Measurements from ENCODE around the gene RAB27A.
A peak's percentile ranks its signal among the peaks of the same experiment; 100 is the strongest.

Gene RAB27A

DNA sequence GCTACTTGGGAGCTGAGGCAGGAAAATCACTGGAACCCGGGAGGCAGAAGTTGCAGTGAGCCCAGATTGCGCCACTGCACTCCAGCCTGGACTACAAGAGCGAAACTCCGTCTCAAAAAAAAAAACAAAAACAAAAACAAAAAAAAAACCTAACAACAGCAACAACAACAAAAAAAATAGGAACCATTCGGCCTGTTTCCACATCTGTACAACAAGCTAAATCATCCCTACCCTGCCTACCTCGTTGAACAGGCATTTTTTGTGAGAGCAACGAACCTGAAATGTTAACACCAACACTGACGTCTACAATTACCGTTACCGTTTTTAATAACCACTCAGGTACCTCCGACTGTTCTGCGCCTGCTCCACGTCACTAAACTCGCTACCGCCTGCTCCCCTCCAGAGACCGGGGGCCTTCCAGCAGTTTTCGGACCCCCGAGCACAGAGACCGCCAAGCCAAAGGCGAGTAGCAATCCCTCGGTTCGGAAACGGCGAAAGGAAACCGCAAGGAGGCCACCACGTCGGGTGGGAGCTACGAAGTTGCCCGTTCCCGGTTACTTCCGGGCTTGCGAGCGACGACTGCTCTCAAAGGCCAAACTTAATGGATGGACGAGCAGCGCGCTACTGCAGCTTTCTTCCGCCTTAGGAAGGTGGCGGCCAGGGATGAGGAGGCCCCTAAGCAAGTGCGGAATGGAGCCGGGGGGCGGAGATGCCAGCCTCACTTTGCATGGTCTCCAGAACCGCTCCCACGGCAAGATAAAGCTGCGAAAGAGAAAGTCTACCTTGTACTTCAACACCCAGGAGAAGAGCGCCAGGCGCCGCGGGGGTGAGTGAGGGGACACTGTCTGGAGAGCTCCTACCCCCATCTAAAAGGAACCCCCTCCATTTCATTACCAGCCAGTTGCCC is 29.2 kb upstream of the RAB27A start, which contains the start of the genes PIGB and PIGBOS1 (continued):
- TF ChIP-seq, protein P1, sequence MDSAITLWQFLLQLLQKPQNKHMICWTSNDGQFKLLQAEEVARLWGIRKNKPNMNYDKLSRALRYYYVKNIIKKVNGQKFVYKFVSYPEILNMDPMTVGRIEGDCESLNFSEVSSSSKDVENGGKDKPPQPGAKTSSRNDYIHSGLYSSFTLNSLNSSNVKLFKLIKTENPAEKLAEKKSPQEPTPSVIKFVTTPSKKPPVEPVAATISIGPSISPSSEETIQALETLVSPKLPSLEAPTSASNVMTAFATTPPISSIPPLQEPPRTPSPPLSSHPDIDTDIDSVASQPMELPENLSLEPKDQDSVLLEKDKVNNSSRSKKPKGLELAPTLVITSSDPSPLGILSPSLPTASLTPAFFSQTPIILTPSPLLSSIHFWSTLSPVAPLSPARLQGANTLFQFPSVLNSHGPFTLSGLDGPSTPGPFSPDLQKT (IDR thresholded peaks at IDR 0.05; ENCODE audit: borderline replicate concordance, low read depth, low read length) = no peak
- TF ChIP-seq ZNF221 (tag by site-specific recombination; IDR thresholded peaks at IDR 0.05; ENCODE audit: borderline replicate concordance) (no peak), ZNF843 (tag by site-specific recombination; IDR thresholded peaks at IDR 0.05) (no peak), ZNF701 (tag by site-specific recombination; IDR thresholded peaks at IDR 0.05) (no peak), ZNF302 (tag by site-specific recombination; IDR thresholded peaks at IDR 0.05; ENCODE audit: low read depth) (no peak), ZNF23 (tag by site-specific recombination; IDR thresholded peaks at IDR 0.05; ENCODE audit: borderline replicate concordance) (no peak), ZNF248 (tag by site-specific recombination; IDR thresholded peaks at IDR 0.05) (no peak), ZNF354C (tag by site-specific recombination; IDR thresholded peaks at IDR 0.05; ENCODE audit: borderline replicate concordance, low read depth) (no peak), ZNF529 (tag by site-specific recombination; IDR thresholded peaks at IDR 0.05; ENCODE audit: insufficient replicate concordance) (no peak), ZFP69B (tag by site-specific recombination; IDR thresholded peaks at IDR 0.05) (peak; percentile 40; the same call in 1 of the 2 replicates), ZFP37 (tag by site-specific recombination; IDR thresholded peaks at IDR 0.05) (0 out of 2 replicates have a peak, but pooled peaks have one; percentile 57), ZNF561 (tag by site-specific recombination; IDR thresholded peaks at IDR 0.05; ENCODE audit: borderline replicate concordance) (peak; percentile 51; the same call in 1 of the 2 replicates), OVOL3 (tag by site-specific recombination; IDR thresholded peaks at IDR 0.05) (no peak), GLI4 (tag by site-specific recombination; IDR thresholded peaks at IDR 0.05) (no peak), ZNF610 (tag by site-specific recombination; IDR thresholded peaks at IDR 0.05; ENCODE audit: borderline replicate concordance) (peak; percentile 65; the same call in 1 of the 2 replicates), ZSCAN30 (tag by site-specific recombination; IDR thresholded peaks at IDR 0.05) (peak; percentile 83; the same call in 1 of the 2 replicates), GLIS2 (tag by site-specific recombination; IDR thresholded peaks at IDR 0.05) (peak; percentile 73), ZIC2 (tag by site-specific recombination; IDR thresholded peaks at IDR 0.05) (0 out of 2 replicates have a peak, but pooled peaks have one; percentile 5), ZNF677 (tag by site-specific recombination; IDR thresholded peaks at IDR 0.05) (no peak), ZNF558 (tag by site-specific recombination; IDR thresholded peaks at IDR 0.05) (no peak), OSR2 (tag by site-specific recombination; IDR thresholded peaks at IDR 0.05) (peak; percentile 45; the same call in 1 of the 2 replicates), ZNF501 (tag by site-specific recombination; IDR thresholded peaks at IDR 0.05) (peak; percentile 69; the same call in 1 of the 2 replicates), MYNN (tag by site-specific recombination; IDR thresholded peaks at IDR 0.05; ENCODE audit: borderline replicate concordance) (no peak), GLIS1 (tag by site-specific recombination; IDR thresholded peaks at IDR 0.05) (no peak)
- TF ChIP-seq, protein P2, sequence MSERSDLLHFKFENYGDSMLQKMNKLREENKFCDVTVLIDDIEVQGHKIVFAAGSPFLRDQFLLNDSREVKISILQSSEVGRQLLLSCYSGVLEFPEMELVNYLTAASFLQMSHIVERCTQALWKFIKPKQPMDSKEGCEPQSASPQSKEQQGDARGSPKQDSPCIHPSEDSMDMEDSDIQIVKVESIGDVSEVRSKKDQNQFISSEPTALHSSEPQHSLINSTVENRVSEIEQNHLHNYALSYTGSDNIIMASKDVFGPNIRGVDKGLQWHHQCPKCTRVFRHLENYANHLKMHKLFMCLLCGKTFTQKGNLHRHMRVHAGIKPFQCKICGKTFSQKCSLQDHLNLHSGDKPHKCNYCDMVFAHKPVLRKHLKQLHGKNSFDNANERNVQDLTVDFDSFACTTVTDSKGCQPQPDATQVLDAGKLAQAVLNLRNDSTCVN (tag by site-specific recombination; optimal IDR thresholded peaks at IDR 0.05) = peak; percentile 67
- TF ChIP-seq, protein P3, sequence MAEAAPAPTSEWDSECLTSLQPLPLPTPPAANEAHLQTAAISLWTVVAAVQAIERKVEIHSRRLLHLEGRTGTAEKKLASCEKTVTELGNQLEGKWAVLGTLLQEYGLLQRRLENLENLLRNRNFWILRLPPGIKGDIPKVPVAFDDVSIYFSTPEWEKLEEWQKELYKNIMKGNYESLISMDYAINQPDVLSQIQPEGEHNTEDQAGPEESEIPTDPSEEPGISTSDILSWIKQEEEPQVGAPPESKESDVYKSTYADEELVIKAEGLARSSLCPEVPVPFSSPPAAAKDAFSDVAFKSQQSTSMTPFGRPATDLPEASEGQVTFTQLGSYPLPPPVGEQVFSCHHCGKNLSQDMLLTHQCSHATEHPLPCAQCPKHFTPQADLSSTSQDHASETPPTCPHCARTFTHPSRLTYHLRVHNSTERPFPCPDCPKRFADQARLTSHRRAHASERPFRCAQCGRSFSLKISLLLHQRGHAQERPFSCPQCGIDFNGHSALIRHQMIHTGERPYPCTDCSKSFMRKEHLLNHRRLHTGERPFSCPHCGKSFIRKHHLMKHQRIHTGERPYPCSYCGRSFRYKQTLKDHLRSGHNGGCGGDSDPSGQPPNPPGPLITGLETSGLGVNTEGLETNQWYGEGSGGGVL (tag by site-specific recombination; IDR thresholded peaks at IDR 0.05) = peak; percentile 83
- TF ChIP-seq, protein P4, sequence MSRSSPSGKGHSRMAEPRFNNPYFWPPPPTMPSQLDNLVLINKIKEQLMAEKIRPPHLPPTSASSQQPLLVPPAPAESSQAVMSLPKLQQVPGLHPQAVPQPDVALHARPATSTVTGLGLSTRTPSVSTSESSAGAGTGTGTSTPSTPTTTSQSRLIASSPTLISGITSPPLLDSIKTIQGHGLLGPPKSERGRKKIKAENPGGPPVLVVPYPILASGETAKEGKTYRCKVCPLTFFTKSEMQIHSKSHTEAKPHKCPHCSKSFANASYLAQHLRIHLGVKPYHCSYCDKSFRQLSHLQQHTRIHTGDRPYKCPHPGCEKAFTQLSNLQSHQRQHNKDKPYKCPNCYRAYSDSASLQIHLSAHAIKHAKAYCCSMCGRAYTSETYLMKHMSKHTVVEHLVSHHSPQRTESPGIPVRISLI (tag by site-specific recombination; IDR thresholded peaks at IDR 0.05) = peak; percentile 92
- TF ChIP-seq, protein P5, sequence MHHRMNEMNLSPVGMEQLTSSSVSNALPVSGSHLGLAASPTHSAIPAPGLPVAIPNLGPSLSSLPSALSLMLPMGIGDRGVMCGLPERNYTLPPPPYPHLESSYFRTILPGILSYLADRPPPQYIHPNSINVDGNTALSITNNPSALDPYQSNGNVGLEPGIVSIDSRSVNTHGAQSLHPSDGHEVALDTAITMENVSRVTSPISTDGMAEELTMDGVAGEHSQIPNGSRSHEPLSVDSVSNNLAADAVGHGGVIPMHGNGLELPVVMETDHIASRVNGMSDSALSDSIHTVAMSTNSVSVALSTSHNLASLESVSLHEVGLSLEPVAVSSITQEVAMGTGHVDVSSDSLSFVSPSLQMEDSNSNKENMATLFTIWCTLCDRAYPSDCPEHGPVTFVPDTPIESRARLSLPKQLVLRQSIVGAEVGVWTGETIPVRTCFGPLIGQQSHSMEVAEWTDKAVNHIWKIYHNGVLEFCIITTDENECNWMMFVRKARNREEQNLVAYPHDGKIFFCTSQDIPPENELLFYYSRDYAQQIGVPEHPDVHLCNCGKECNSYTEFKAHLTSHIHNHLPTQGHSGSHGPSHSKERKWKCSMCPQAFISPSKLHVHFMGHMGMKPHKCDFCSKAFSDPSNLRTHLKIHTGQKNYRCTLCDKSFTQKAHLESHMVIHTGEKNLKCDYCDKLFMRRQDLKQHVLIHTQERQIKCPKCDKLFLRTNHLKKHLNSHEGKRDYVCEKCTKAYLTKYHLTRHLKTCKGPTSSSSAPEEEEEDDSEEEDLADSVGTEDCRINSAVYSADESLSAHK (tag by site-specific recombination; IDR thresholded peaks at IDR 0.05) = peak; percentile 52
- TF ChIP-seq, protein P6, sequence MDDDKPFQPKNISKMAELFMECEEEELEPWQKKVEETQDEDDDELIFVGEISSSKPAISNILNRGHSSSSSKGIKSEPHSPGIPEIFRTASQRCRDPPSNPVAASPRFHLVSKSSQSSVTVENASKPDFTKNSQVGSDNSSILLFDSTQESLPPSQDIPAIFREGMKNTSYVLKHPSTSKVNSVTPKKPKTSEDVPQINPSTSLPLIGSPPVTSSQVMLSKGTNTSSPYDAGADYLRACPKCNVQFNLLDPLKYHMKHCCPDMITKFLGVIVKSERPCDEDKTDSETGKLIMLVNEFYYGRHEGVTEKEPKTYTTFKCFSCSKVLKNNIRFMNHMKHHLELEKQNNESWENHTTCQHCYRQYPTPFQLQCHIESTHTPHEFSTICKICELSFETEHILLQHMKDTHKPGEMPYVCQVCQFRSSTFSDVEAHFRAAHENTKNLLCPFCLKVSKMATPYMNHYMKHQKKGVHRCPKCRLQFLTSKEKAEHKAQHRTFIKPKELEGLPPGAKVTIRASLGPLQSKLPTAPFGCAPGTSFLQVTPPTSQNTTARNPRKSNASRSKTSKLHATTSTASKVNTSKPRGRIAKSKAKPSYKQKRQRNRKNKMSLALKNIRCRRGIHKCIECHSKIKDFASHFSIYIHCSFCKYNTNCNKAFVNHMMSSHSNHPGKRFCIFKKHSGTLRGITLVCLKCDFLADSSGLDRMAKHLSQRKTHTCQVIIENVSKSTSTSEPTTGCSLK (tag by site-specific recombination; IDR thresholded peaks at IDR 0.05) = no peak
